Fibroblast of the aortic adventitia (primary cell): ENCODE results near the gene VAV2. TPM values are rescaled to one million over a fixed set of nuclear protein-coding genes. Genes with fewer than 3 reads are reported as not detected.
"Not testable (repeated sequence)": the region's sequence is repeated elsewhere in the genome, so short reads cannot be mapped to it uniquely, and the experiment has no call there.

Experiments used
- DNase-seq: peaks from one replicate; pipeline ENCODE4 v3.0.0-alpha.2; 2010; ENCODE audit warnings: low read depth
- H3K4me3 ChIP-seq: 2 replicates; pipeline ENCODE4 v1.5.1; 2011; ENCODE audit warnings: low read depth, mild to moderate bottlenecking, control low read depth, low read length, moderate library complexity
- total RNA-seq: library from RNA; depleted of rRNA; stranded (reverse); fragments of >200 nt; gene quantifications from 2 replicates; pipeline ENCODE4 v1.2.3, GENCODE V29; 2012; ENCODE audit warnings: low replicate concordance
- TF ChIP-seq, protein P1 (sequence below): IDR thresholded peaks from 2 replicates; pipeline ENCODE4 v1.5.1; 2011; ENCODE audit warnings: mild to moderate bottlenecking, low read length, control low read depth, inconsistent platforms; ENCODE audit not compliant: insufficient read depth

Gene VAV2
- total RNA-seq, 1 donor: 10.9 TPM

DNA sequence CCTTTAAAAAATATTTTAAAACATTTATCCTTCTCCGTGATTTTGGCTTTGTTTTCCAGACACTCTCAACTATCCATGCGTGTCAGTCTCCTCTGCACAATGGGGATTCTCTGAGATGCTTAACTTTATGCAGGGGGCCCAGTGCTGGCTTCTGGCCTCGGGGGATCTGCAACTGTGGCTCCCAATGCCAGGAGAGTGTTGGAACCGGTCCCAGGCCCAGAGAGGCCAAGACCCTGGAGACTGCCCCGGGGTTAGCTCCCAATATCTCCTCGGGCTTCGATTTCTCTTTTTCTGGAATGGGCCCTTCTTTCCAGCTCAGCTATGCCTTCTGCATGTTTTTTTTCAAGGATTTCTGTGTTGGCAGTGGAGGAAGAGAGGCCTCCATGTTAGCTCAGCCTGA is 233.9 kb downstream of the VAV2 start:
- TF ChIP-seq, protein P1, sequence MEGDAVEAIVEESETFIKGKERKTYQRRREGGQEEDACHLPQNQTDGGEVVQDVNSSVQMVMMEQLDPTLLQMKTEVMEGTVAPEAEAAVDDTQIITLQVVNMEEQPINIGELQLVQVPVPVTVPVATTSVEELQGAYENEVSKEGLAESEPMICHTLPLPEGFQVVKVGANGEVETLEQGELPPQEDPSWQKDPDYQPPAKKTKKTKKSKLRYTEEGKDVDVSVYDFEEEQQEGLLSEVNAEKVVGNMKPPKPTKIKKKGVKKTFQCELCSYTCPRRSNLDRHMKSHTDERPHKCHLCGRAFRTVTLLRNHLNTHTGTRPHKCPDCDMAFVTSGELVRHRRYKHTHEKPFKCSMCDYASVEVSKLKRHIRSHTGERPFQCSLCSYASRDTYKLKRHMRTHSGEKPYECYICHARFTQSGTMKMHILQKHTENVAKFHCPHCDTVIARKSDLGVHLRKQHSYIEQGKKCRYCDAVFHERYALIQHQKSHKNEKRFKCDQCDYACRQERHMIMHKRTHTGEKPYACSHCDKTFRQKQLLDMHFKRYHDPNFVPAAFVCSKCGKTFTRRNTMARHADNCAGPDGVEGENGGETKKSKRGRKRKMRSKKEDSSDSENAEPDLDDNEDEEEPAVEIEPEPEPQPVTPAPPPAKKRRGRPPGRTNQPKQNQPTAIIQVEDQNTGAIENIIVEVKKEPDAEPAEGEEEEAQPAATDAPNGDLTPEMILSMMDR: no peak
- H3K4me3 ChIP-seq: no peak overlapping the region
- no peak for DNase-seq

DNA sequence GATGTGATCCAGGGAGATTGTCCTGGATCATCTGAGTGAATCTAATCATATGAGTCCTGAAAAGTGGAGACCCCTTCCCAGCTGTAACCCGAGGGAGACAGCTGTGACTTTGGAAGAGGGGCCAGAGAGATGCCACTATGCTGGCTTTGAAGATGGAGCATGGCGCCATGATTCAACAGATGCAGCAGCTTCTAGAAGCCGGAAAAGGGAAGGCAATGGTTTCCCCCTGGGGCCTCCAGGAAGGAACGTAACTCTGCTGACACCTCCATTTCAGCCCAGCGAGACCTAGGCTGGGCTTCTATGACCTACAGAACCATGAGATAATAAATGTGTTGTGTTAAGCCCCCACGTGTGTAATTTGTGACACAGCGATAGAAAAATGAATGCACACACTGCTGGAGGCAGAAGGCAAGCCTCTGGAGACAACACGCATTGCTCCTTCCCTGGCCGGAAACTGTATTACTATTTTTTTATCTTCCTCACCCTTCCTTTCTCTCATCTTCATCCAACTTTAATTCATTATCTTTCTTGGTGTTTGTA is 237.4 kb downstream of the VAV2 start:
- no peak for DNase-seq
- TF ChIP-seq, protein P1: no peak
- H3K4me3 ChIP-seq: no peak overlapping the region

DNA sequence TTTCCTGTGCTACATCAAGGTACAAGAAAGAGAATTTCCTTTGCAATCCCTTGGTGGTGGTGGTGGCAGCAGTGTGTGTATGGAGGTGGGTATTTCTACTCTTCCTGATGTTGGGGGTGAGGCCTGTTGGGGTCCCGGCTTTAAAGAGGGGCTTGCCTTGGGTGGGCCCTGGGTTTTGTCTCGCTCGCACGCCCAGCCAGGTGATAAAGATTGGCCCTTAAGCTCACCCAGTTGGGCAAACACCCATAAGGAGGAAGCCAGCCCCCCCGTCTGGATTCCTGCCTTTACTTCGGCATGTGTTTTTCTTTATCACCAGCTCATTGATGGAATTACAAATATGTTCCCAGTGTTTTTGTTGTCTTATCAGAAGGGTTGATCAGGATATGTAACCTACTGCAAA is 237.9 kb downstream of the VAV2 start:
- TF ChIP-seq, protein P1: no peak
- no peak overlapping the region for H3K4me3 ChIP-seq

DNA sequence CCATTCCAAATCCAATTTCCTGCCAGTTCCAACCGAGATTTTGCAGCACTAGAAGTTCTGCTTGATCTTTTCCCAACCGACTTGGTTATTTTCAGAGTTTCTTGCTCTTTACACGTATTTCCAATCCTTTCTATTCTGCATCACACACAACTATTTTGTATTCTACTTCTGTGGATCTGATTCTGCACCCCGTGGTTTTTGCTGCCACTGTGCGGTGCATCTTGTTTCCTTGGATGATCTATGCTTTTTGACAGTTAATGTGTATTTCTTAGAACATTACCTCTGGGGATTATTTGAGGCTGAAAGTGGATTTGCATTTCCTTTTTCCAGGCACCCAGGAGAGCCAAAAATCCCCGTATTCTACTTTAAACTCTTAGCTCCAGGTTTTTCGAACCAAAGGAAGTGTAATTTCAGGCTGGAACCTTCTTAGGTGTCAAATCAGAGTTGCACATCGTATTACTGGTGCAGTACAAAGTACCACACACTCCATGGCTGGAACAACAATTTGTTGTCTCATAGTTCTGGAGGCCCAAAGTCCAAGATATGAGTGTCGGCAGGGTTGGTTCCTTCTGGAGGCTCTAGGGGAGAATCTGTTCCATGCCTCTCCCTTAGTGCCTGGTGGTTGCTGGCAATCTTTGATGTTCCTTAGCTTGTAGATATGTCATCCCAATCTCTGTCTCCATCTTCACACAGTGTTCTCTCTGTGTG is 239.2 kb downstream of the VAV2 start:
- DNase-seq: no peak
- TF ChIP-seq, protein P1: no peak
- no peak overlapping the region for H3K4me3 ChIP-seq

More for the DNA sequence above, 237.9 kb downstream of the VAV2 start:
- DNase-seq: no peak

DNA sequence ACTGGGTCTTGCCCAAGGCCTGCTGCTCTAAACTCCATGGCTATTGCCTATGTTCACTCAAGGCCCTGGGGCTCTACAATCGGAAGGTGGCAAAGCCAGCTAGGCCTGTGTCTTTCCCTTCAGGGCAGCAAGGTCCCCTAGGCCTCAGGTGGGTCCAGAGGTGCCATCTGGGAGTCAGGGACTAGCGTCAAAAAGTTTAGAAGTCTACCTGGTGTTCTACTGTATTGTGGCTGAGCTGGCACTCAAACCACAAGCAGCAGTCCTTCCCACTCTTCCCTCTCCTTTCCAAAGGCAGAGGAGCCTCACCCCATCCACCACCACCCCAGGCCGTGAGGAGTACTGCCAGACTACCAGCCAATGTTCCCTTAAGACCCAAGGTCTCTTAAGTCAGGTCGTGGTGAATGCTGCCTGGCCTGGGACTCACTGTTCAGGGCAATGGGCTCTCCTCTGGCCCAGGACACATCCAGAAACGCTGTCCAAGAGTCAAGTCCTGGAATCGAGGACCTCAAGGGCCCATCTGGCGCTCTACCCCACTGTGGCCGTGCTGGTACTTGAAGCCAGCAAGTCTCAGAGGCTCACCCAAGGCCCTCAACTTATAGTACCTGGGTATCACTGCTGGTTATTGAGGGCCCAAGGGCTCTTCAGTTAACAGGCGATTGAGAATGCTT is 241.0 kb downstream of the VAV2 start:
- H3K4me3 ChIP-seq: no peak overlapping the region
- TF ChIP-seq, protein P1: no peak
- no peak for DNase-seq

DNA sequence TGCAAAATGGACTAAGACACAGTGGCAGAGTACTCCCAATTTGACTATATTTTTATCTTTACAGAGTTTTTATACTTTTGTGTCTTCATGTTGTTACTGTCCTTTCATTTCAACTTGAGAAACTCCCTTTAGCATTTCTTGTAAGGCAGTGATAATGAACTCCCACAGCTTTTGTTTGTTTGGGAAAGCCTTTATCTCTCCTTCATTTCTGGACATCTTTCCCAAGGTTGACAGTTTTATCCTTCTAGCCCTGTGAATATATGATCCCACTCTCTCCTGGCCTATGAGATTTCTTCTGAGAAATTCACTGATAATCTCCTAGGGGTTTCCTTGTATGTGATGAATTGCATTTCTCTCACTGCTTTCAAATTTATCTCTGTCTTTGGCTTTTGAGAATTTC is 244.8 kb downstream of the VAV2 start:
- TF ChIP-seq, protein P1: no peak
- DNase-seq: no peak
- H3K4me3 ChIP-seq: no peak overlapping the region

DNA sequence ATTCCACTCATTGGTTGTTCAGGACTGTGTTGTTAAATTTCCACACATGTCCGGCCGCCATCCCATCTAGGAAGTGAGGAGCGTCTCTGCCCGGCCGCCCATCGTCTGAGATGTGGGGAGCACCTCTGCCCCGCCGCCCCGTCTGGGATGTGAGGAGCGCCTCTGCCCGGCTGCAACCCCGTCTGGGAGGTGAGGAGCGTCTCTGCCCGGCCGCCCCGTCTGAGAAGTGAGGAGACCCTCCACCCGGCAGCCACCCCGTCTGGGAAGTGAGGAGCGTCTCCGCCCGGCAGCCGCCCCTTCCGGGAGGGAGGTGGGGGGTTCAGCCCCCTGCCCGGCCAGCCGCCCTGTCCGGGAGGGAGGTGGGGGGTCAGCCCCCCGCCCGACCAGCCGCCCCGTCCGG is 247.6 kb downstream of the VAV2 start:
- not testable (repeated sequence) for DNase-seq, H3K4me3 ChIP-seq
